ENCODE measurements around the gene CBX5.
"Not testable (repeated sequence)": the region's sequence is repeated elsewhere in the genome, so short reads cannot be mapped to it uniquely, and the experiment has no call there.

Gene CBX5

DNA sequence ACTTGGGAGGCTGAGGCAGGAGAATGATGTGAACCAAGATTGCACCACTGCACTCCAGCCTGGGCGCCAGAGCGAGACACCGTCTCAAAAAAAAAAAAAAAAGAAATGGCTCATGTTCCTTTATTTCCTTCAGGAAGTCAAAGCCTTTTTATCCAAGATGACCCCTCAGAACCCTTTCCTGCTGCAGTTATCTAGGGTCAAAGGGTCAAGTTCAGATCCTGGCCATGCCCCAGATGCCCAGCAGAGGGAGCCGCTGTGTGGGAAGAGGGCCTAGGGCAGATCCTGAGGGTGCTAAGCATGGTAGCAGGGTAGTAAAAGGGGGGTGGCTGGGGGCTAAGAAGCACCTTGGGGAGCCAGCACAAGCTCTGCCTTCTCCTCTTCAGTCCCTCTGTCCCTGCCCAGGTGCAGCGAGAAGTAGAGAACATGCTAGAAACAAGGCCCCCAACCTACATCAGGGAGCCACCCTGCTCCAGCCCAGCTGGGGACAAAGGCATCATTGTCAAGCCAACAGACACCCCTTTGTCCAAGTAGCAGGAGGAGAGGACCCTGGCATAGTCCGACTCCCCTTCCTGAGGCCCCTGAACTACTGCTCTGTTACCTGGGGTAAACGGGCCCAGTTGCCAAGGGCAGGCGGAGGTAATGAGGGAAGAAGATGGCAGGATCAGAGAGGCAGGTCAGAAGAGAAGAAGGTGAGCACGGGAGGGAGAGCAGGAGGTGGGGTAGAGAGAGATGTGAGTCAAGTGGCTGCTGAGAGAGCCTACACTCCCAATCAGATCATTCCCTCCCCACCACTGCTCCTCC is 14.4 kb upstream of the CBX5 start:
- DNase-seq (ENCODE audit: low read depth): peak; percentile 24

DNA sequence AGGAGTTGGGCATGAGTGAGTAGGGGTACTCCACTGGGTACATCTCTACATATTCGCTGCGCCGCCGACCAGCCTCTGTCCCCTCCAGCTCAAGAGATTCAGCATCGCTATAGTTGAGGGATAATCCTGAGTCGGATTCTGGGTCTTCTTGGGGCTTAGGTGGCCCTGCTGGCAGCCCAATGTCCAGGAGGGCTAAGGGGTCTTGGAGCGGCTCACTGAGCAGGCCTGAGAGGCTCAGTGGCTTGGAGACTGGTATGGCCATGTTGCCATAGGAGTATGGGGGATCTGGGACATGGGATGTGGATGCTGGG is 13.0 kb upstream of the CBX5 start:
- no peak for DNase-seq (ENCODE audit: low read depth)

DNA sequence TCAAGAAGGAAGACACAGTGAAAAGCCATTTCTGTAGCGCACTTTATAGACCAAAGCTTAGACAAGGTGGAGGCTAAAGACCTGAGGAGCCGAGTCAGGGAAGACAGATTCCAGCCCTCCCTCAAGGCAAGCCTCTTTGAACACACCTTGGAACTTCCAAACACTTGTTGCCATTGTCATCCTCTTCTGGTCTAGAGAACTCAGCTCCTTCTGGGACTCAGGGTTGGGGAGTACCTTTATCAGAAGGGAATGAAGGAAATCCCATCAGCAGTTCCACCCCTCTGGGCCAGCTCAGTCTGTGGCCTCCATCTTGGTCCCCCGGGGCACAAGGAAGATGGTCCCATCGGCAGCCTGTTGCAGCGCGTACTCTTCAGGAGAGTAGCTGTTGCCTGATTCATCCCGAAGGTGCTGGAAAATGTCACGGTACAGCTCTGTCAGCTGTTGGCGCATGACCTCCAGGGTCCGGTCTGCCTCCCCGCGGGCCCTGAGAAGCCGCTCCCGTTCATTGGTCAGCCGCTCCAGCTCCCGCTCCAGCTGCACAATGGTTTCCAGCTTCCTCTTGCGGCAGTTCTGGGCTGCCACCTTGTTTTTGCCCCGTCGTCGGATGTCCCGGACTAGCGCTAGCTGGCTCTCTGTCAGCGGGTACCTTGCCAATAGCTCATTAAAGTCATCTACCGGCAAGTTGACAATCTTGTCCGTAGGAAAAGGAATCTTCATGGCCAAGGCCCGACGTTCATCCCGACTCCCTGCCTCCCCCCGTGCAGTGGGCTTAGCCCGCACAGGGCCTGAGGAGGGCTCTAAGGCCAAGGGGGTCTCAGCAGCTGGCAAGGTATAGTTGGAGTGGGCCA is 12.4 kb upstream of the CBX5 start:
- DNase-seq (ENCODE audit: low read depth): no peak

DNA sequence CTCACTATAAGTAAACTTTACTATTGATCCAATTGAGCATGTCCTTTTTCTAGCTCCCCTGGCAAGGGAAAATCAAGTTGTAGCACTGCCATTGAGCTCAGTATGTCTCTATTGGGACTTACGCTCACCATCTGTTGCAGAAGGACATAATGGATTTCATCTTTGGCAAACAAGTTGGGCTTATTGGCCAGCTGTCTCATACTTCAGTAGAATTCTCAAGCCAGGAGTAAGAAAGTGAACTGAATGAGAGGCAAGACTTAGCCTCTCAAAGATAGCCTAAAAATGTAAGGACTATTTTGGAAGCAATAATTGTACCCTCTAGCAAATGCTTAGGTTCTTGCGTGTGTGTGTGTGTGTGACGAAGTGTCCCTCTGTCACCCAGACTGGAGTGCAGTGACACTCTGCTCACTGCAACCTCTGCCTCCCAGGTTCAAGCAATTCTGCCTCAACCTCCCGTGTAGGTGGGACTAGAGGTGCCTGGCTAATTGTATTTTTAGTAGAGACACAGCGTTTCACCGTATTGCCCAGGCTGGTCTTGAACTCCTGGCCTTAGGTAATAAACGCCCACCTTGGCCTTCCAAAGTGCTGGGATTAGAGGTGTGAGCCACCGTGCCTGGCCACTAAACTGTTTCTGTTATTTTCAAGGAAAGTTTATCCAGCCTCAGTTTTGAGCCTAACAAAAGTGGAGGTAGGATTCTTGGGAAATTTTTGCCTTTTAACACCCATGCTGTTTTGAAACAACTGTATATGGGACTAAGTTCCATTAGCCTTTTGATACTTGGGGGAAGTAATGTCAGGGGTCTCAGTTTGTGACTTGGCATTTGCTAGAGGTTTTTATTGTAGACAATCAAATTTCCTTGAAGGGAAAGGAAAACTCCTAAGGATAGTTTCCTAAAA is 7.6 kb upstream of the CBX5 start:
- DNase-seq (ENCODE audit: low read depth): no peak

DNA sequence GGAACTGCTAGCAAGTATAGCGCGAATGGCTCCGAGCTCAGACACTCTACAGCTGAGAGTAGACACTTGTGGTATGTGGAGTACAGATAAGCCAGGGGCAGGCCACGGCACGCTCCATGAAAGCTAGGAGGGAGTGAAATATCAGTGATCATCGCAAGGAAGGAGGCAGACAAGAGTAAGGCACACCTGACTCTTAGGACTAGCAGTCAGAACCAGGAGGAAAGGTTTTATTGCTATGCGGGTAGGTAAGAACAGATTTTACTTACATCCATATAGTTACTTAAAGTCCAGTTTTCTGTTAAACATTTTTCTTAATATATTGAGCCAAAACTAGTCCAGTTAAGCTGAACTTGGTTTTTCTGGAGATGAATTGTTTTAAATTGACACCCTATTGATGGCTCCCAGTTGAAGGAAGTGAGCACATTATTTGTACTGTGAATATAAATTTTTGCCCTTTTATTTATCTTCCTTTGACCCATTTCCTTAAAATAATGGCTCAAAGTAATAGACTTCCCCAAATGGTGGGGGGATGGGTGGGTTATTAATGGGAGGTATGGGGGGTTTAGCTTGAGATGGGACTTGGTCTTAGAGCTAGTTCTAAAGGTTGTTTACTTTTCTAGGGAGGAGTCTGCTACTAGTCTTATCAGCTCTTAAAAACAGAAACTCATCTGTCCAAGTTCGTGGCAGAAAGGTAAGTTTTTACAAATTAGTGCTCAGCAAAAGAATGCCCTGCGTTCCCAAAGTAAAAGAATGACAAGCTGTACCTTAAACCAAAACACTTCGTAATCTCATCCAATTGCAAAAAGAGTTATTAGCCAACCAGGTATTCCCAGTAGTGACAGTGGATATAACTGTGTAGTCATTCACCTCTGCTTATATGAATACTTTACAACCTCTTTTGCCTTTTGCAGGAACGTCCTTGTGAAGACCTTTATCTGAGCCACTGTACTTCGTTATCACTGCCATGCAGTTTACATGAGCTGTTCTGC is 6.4 kb upstream of the CBX5 start:
- no peak for DNase-seq (ENCODE audit: low read depth)

DNA sequence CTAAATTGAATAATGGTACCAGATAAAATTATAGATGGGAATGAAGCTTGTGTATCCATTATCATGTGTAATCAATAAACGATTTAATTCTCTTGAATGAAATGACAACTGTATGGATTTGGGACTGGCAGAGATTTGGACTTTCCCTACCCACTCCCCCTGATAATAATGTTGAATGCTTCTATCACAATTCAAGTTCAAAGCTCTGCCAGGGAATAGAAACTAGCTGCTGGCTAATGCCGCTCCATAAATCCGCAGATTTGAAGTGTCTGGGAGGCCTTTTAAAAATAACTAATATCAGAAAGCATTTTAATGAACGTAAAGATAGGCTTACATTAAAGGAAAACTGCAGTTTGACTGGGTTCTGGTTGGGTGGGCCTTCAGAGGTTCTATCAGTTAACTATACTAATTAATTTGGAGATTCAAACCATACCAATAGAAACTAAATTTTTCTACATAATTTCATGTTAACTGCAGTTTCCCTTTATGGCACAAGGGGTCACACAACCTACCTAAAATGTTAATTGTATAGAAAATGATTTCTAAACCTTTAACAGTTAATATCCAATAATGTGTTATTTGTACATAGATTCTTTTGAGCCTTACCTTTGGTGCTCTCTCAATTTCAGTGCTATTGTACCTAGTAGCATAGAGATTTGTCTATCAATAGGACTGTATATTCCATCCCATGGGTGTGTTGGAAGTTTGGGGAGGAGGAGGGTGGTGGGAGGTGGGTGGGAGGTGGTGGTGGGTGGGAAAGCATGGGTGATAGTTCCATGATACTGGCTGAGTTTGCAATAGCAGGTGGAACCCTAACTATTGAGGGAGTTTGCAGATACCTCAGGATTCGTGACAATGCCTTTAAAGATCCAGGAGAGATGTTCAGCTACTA is 5.5 kb upstream of the CBX5 start:
- DNase-seq (ENCODE audit: low read depth): no peak

DNA sequence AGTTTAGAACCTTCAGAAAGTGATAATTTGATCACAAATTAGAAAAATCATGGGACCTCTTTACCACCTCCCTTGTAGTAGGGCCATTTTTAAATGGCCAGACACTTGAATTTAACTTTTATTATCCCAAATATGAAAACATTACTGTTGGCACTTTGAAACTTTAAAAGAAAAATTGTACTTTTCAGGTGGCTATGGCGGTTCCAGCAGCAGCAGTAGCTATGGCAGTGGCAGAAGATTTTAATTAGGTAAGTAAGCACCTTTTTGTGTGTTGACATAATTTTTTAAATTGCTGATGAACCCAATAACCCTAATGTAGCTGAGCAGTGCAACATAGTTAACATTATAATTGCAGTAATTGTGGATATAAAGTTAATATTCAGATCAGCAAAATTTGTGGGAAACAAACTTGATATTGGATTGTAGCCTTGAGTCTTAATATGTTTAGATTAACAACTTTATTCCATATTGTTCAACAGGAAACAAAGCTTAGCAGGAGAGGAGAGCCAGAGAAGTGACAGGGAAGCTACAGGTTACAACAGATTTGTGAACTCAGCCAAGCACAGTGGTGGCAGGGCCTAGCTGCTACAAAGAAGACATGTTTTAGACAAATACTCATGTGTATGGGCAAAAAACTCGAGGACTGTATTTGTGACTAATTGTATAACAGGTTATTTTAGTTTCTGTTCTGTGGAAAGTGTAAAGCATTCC is 4.3 kb upstream of the CBX5 start:
- DNase-seq (ENCODE audit: low read depth): not testable (repeated sequence)

DNA sequence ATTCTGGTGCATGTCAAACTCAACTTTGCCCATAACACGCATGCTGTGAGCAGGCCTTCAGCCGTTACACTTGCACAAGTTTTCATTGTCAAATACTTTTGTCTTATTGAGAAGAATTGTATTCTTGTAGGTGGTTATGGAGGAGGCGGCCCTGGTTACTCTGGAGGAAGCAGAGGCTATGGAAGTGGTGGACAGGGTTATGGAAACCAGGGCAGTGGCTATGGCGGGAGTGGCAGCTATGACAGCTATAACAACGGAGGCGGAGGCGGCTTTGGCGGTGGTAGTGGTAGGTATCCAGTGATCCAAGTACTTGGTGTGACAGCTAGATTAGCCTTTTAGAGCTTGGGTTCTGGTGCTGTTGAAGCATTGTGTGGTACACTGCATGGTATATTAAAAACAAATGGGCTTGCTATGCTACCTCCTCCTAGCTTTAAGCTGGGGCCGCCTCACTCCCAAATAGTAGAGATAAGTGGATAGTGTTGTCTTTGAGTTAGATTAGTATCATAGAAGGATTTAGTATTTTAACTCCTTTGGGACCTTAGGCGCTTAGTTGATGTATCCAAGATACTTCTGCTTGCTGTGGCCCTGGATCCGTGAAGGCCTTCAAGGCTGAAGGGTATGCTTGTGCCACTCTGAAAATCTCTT is 3.1 kb upstream of the CBX5 start:
- DNase-seq (ENCODE audit: low read depth): no peak

DNA sequence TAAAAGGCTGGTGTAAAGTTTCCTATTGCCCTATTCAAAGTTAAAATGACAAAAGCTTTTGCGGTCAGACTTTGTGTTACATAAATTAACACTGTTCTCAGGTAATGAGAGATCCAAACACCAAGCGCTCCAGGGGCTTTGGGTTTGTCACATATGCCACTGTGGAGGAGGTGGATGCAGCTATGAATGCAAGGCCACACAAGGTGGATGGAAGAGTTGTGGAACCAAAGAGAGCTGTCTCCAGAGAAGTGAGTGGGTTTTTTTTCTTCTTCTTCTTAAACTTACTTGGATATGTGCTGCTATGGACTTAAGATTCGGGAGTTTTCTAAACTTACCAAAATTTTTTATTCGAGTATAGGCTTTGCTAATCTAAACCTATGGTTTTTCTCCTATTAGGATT is 1.8 kb upstream of the CBX5 start:
- not testable (repeated sequence) for DNase-seq (ENCODE audit: low read depth)

DNA sequence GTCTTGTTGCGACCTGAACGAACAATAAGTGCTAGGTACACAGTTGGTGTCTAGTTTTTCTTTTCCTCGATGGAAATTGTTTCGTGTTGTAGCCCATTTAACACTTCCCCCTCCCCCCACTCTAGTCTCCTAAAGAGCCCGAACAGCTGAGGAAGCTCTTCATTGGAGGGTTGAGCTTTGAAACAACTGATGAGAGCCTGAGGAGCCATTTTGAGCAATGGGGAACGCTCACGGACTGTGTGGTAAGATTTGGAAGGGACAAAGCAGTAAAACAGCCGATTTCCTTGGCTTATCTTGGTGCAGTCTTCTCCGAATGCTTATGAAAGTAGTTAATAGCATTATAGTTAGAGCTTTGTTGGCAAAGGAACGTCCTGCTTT is 1.3 kb upstream of the CBX5 start:
- DNase-seq (ENCODE audit: low read depth): not testable (repeated sequence)

DNA sequence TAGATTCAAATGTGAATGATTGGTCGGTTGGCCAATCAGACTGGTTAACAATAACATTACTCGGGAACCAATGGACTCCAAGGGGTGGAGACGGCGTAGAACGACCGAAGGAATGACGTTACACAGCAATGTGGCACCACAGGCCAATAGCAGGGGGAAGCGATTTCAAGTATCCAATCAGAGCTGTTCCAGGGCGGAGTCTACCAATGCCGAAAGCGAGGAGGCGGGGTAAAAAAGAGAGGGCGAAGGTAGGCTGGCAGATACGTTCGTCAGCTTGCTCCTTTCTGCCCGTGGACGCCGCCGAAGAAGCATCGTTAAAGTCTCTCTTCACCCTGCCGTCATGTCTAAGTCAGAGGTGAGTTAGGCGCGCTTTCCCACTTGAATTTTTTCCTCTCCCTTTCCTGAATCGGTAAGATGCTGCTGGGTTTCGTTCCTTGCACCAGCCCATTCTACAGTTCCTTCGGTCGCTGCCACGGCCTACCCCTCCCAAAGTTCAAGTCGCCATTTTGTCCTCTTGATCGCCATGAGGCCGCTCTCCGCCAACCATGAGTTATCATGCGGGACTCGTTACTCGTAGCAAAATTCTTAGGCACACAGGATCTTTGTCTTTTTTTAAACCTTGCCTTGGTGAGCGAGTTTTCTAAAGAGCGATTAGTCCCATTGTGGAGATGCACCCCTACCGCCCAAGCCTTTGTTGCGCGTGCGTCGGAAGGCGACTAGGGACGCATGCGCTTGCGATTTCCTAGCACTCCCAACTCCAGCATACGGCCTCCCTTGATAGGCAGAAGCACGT is 742 bp upstream of the CBX5 start, which contains the start of gene HNRNPA1:
Gene HNRNPA1 (plus strand): TSS at position 259 of the 793 bp plus-strand sequence. CDS start 82 bp downstream, at position 341.
- DNase-seq (ENCODE audit: low read depth): peak; percentile 88

DNA sequence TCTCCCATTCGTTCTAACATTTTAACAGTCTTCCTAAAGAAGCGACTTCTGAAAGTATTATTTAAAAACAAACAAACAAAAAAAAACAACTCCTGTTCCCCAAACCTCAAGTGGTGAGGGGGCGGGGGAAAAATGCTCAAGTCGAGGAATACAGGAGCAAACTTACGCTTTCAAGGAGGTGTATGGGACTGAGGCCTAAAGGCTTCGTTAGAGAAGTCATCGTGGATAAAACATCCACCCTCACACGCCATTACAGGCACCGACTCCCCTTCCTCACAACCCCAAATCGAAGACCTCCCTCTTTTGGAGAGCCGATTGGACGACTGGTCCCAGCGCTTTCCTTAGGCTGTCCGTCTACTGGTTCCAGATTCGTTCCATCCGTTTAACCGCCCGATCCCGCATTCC is 693 bp downstream of the CBX5 start:
- no peak for DNase-seq (ENCODE audit: low read depth)

DNA sequence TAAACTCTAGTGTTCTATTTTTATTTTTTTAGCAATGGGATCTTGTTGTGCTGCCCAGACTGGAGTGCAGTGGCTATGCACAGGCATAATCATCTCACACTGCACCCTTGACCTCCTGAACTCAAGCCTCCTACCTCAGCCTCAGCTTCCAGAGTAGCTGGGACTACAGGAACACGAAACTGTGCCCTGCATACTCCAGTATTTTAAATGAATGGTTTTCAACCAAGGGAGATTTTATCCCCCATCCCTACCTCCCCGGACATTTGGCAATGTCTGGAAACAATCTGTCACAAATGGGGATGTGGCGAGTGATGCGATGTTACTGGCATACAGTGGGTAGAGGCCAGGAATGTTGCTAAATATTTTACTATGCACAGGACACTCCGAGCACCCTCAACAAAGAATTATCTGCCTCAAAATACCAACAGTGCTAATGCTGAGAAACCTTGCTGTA is 2.1 kb downstream of the CBX5 start:
- DNase-seq (ENCODE audit: low read depth): no peak

DNA sequence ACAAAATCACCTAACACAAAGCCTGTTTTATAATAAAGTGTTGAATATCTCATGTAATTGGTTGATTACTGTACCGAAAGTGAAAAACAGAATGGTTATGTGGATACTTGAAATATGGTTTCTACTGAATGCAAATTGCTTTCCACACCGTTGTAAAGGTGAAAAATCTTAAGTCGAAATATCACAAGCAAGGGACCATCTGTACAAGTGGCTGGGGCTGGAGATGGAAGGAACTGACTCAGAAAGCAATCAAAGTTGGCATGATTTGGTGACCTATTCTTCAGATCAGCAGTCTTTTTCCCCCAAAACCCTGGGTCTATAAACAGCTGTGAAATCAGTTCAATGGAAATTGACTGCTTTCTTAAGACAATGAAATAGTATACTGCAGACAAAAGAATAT is 3.6 kb downstream of the CBX5 start:
- DNase-seq (ENCODE audit: low read depth): no peak

DNA sequence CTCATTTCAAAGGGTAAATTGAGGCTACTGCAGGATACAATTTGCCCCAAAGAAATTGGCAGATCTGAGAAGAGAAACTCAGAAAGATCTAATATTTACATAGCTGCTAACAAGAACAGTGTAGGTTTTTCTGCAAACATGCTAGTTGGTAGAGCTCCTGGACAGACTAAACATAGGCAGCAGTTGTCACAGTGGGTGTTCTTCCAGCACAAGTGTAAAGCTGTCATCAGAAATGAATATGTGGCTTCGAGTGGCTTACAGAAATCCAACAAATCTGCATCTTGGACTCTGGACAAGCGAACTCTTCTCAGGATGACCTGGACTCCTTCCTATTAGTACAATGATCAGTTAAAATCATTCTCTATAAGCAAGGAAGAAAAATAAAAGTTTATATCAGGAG is 5.9 kb downstream of the CBX5 start:
- DNase-seq (ENCODE audit: low read depth): no peak

DNA sequence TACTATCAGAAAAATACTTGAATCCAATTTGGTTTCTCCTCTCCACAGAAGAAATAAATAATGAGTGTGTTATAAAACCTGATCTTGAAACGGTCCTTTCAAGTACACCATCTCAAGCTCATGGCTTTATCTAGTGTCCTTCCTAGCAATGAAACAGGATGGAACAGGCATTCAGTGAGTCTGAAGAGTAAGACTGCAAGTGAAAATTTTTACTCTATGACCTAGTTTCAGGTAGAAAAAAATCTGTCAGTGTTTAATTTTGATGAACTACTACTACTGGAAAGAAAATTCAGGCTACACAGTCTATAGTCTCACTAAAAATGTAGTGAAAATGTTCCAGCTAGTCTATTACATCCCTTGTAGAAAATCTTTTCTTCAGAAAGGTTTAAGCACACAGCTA is 7.7 kb downstream of the CBX5 start:
- no peak for DNase-seq (ENCODE audit: low read depth)

DNA sequence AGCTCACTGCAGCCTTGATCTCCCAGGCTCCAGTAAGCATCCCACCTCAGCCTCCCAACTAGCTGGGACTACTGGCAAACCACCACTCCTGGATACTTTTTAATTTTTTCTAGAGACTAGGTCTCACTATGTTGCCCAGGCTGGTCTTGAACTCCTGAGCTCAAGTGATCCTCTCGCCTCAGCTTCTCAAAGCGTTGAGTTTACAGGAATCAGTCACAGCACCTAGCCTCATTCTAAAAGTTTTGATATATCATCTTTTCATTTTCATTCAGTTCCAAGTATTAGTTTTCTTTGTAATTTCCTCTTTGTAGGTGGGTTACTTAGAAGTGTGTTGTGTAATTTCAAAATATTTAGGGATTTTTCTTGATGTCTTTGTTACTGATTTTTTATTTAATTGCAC is 9.6 kb downstream of the CBX5 start:
- no peak for DNase-seq (ENCODE audit: low read depth)

DNA sequence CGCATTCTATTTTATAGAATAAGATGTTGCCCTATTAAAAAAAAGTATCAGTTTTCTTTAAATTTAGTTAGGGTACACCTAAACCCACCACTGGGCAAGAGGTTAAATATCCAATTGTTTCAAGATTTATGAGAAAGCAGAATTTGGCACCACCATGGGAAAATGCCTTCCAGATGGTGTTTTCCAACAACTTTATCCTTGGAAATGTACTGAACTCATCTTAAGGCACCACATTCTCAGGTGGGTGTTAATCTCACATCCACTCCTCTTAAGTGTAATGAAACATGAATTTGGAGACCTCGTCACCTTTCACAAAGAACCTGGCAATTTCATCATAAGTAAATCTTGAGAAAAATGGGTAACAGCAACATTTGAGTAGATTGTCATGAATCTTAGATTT is 13.1 kb downstream of the CBX5 start:
- no peak for DNase-seq (ENCODE audit: low read depth)

Data from activated T-helper 1 cell treated with Interleukin-2 at 50 U/mL for 16 hours (primary cell).